Mesodermal cell (in vitro differentiated cells): ENCODE data around the gene BTG4.

Source experiments
- H3K27ac ChIP-seq: 2 replicates; pipeline ENCODE4 v1.7.0; 2013; ENCODE audit warnings: mild to moderate bottlenecking, low read depth, low read length, moderate library complexity; ENCODE audit not compliant: severe bottlenecking
- H3K36me3 ChIP-seq: 2 replicates; pipeline ENCODE4 v1.7.1; 2013; ENCODE audit warnings: mild to moderate bottlenecking, low read length, moderate library complexity; ENCODE audit not compliant: control insufficient read depth, insufficient read depth
- H3K4me1 ChIP-seq: one replicate; pipeline ENCODE4 v1.7.1; 2013; ENCODE audit warnings: mild to moderate bottlenecking, low read length; ENCODE audit not compliant: insufficient read depth, control insufficient read depth, poor library complexity, severe bottlenecking
- H3K4me3 ChIP-seq: 2 replicates; pipeline ENCODE4 v1.7.0; 2013; ENCODE audit warnings: low read length, control low read depth, mild to moderate bottlenecking; ENCODE audit not compliant: insufficient read depth, poor library complexity, severe bottlenecking; ENCODE audit errors: extremely low read depth
- H3K9me3 ChIP-seq: 2 replicates; pipeline ENCODE4 v1.7.1; 2013; ENCODE audit warnings: mild to moderate bottlenecking, low read length, moderate library complexity; ENCODE audit not compliant: control insufficient read depth
- WGBS, 2 experiments: methylation state at CpG; one replicate each; pipeline ENCODE4 v1.1.5; 2013; ENCODE audit warnings: missing lambda C conversion rate in 2 of 2; ENCODE audit not compliant: insufficient coverage in 2 of 2; 5-methylcytosine and 5-hydroxymethylcytosine counted together

Gene BTG4

DNA sequence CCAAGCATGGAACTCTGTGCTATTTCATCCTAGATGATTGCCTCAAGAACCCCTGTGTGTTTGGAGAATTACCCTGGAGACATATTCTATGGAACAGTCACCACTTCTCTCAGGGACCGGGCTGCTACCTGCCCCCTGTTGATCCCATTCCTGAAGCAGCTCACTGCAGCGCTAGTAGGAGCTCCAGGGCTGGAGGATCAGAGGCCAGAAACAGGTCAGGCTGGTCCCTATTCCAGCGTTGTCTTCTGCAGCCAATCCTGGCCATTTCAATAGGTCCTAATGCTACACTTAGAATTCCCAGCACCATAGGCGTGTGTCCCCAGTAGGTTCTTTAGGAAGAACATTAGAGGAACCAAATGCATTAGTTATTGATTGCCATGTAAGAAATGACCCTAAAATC is 48.9 kb downstream of the BTG4 start:
- WGBS, 2 experiments = 89 to 96% methylated on average over 3 to 4 of the region's 4 CpGs
- no peak overlapping the region for H3K27ac ChIP-seq
- no peak overlapping the region for H3K4me3 ChIP-seq
- H3K9me3 ChIP-seq = no peaks in the 10 kb centered on the region
- H3K36me3 ChIP-seq = no peaks in the 10 kb centered on the region
- H3K4me1 ChIP-seq = no peaks in the 10 kb centered on the region

GRCh38 chr11:111462329-111462728 is 49.9 kb downstream of the BTG4 start:
- Histone ChIP-seq H3K9me3 (no peaks in the 10 kb centered on the region), H3K27ac (no peak overlapping the region), H3K4me3 (no peak overlapping the region), H3K36me3 (no peaks in the 10 kb centered on the region), H3K4me1 (no peaks in the 10 kb centered on the region)
- WGBS, 2 experiments = 80 to 82% methylated on average over 2 to 3 of the region's 5 CpGs

- H3K4me1 ChIP-seq = no peaks in the 10 kb centered on the region
- no peaks in the 10 kb centered on the region for H3K36me3 ChIP-seq
- H3K9me3 ChIP-seq = no peaks in the 10 kb centered on the region
- 89 to 95% methylated on average over 4 to 7 of the region's 11 CpGs for whole genome bisulfite sequencing, 2 experiments
- no peak overlapping the region for H3K27ac ChIP-seq
- no peak overlapping the region for H3K4me3 ChIP-seq
Observed at GRCh38 chr11:111461460-111462235, 50.5 kb downstream of the BTG4 start.

- no peak overlapping the region for H3K27ac ChIP-seq
- no peak overlapping the region for H3K4me3 ChIP-seq
- no peaks in the 10 kb centered on the region for H3K9me3 ChIP-seq
- H3K36me3 ChIP-seq = no peaks in the 10 kb centered on the region
- H3K4me1 ChIP-seq = no peaks in the 10 kb centered on the region
- WGBS, 2 experiments = 86 to 100% methylated on average over 1 to 3 of the region's 5 CpGs
Observed at GRCh38 chr11:111460856-111461255, 51.3 kb downstream of the BTG4 start.

DNA sequence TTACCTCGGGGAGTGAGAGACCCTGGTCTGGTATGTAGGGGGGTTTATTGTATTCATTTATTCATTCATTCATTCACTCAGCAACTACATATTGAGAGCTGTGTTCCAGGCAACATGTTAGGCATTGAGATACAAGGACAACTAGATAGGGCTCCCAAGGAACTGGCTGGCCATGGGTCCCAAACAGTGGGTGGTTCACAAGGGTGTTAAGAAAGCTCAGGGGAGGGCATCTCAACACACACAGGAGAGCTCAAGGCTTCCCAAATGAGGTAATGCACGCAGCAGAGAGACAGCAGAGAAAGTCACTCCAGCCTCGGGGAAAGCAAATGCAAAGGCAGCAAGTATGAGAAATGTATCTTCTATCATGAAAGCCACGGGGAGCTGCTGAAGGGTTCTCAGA is 51.8 kb downstream of the BTG4 start:
- WGBS, 2 experiments = 80 to 90% methylated on average over 1 to 2 of the region's 4 CpGs
- H3K27ac ChIP-seq = no peak overlapping the region
- no peak overlapping the region for H3K4me3 ChIP-seq
- H3K9me3 ChIP-seq = no peaks in the 10 kb centered on the region
- H3K4me1 ChIP-seq = no peaks in the 10 kb centered on the region
- no peaks in the 10 kb centered on the region for H3K36me3 ChIP-seq

DNA sequence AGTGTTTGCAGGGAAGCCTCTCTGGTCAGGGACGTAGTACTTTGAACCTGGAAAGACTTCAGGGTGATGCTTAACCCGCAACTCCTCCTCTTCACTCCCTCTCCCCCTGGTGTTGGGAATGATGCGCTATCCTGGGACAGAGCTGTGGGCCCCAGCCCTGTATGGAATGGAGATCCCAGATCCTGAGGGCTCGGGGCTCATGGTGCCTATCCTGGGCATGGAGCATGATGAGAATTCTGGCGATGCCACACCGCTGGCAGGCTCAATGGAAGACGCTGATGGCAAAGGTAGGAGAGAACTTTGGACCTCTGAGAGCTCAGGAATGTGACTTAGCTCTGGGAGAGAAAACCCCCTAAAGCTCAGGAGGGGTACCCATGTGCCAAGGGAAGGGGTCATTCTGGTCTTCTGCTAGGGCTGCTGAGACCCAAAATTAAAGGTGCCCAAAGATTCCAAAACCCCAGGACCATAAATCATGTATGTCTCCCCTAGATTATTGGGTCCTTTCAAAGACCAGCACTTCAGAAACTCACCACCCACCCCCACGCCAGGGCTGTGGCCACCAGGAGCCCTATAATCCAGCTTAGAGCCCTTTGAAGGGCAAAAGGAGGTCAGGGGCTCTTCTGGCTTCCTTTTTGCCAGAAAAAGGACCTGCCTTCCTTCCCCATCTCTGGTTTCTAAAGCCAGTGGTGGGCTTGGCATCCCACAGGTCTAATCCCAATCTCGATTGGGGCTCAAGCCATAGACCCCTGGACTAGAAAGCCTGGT is 52.5 kb downstream of the BTG4 start:
- no peaks in the 10 kb centered on the region for H3K4me1 ChIP-seq
- H3K36me3 ChIP-seq = no peaks in the 10 kb centered on the region
- no peaks in the 10 kb centered on the region for H3K9me3 ChIP-seq
- 83 to 87% methylated on average over 5 to 8 of the region's 9 CpGs for WGBS, 2 experiments
- no peak overlapping the region for H3K4me3 ChIP-seq
- no peak overlapping the region for H3K27ac ChIP-seq

GRCh38 chr11:111457731-111458368 is 54.3 kb downstream of the BTG4 start:
- H3K4me3 ChIP-seq = no peak overlapping the region
- no peaks in the 10 kb centered on the region for H3K4me1 ChIP-seq
- WGBS, 2 experiments = 93 to 95% methylated on average over 9 of the region's 9 CpGs
- H3K36me3 ChIP-seq = no peaks in the 10 kb centered on the region
- H3K27ac ChIP-seq = no peak overlapping the region
- H3K9me3 ChIP-seq = no peaks in the 10 kb centered on the region

- H3K27ac ChIP-seq = no peak overlapping the region
- no peaks in the 10 kb centered on the region for H3K36me3 ChIP-seq
- 87 to 95% methylated on average over 7 to 9 of the region's 11 CpGs for WGBS, 2 experiments
- no peak overlapping the region for H3K4me3 ChIP-seq
- no peaks in the 10 kb centered on the region for H3K9me3 ChIP-seq
- no peaks in the 10 kb centered on the region for H3K4me1 ChIP-seq
Observed at GRCh38 chr11:111456859-111457730, 55.1 kb downstream of the BTG4 start.

DNA sequence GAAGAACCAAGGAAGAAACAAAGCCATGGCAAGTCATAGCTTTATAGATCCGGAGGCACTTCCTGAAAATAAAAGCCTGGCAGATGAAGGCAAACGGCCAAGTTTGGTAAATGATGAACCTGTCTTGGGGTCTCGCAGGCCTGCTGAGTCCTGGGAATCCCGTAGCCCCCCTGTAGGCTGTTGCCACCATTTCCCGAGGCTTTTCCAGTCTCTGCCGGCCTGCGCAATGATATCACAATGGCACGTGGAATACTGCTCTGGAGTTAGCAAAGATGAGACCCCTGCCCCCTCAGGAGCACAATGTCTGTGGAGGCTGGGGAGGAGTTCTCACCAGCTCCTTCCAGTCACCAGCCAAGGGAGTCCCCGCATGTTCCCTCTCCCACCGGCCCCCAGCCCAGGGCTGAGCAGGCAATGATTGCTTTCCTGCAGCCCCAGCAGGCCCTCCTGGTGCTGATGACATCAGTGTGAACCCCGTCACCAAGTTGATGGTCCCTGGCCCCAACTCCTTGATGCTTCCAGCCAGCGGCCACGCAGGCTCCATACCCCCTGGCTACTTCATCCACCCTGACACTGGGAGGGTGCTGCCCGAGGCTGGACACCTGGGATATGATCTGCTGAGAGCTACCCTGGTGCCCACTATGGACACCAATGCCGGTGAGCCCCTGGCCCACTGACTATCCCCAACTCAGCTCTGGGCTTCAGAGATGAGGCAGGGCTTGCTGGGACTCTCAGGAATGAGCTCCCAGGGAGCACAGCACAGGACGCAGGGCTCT is 55.9 kb downstream of the BTG4 start:
- Histone ChIP-seq H3K36me3 (no peaks in the 10 kb centered on the region), H3K4me3 (no peak overlapping the region), H3K9me3 (no peaks in the 10 kb centered on the region), H3K4me1 (no peaks in the 10 kb centered on the region), H3K27ac (no peak overlapping the region)
- WGBS, 2 experiments = 89 to 90% methylated on average over 11 to 16 of the region's 16 CpGs
